DND-41 (cell line): Measurements from ENCODE around the gene DST.

Experiments used
- EZH2 ChIP-seq: IDR thresholded peaks from 3 replicates; pipeline ENCODE4 v1.6.1; 2012; ENCODE audit warnings: borderline replicate concordance, low read depth, mild to moderate bottlenecking, moderate library complexity, low read length, inconsistent platforms; ENCODE audit not compliant: severe bottlenecking
- TF ChIP-seq, protein P1 (sequence below): IDR thresholded peaks from 2 replicates; pipeline ENCODE4 v1.5.1; 2012; ENCODE audit warnings: borderline replicate concordance, low read length, moderate library complexity, mild to moderate bottlenecking; ENCODE audit not compliant: poor library complexity, severe bottlenecking; ENCODE audit errors: extremely low read depth

DNA sequence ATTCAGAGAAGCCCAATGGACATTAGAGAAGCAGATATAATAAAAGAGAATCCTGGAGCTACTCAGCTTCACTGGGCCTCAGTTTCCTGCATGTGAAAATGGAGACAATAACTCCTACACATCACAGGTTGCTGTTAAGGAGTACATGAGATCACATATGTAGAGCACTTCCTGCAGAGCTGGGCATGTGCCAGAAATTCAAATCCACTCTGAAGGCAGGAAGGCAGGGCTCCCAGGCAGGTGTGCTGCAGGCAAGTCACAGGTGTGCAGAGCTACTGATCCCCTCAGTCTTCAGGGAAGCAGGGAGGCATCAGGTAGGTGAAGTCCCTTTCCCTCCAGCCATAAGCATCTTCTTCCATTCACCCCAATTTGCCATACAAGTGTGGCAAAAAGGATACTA is 48.0 kb downstream of the DST start:
- TF ChIP-seq, protein P1, sequence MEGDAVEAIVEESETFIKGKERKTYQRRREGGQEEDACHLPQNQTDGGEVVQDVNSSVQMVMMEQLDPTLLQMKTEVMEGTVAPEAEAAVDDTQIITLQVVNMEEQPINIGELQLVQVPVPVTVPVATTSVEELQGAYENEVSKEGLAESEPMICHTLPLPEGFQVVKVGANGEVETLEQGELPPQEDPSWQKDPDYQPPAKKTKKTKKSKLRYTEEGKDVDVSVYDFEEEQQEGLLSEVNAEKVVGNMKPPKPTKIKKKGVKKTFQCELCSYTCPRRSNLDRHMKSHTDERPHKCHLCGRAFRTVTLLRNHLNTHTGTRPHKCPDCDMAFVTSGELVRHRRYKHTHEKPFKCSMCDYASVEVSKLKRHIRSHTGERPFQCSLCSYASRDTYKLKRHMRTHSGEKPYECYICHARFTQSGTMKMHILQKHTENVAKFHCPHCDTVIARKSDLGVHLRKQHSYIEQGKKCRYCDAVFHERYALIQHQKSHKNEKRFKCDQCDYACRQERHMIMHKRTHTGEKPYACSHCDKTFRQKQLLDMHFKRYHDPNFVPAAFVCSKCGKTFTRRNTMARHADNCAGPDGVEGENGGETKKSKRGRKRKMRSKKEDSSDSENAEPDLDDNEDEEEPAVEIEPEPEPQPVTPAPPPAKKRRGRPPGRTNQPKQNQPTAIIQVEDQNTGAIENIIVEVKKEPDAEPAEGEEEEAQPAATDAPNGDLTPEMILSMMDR, result no peak
- no peak for TF ChIP-seq EZH2
